WTC11 (cell line): ENCODE results near the gene C1R. TPM values are rescaled to one million over a fixed set of nuclear protein-coding genes. Genes with fewer than 3 reads are reported as not detected.

Source experiments
- ATAC-seq: fragments of 200-7000 bp; cut with Tn5 transposase; 2 replicates; pipeline ENCODE4 v1.10.0; 2021; ENCODE audit warnings: mild to moderate bottlenecking, moderate library complexity
- CTCF ChIA-PET: fragments of 300-600 bp; sonication (Branson Sonifier 250); formaldehyde crosslinking; loops from one replicate; lab custom pipeline; 2021; ENCODE audit warnings: antibody characterized with exemption; lab: Charles Lee
- POLR2A ChIA-PET: fragments of 350-600 bp; sonication (Branson Sonifier 250); formaldehyde crosslinking; loops from one replicate; lab custom pipeline; 2021; ENCODE audit warnings: antibody characterized with exemption; lab: Charles Lee
- DNase-seq: peaks from one replicate; pipeline ENCODE4 v3.0.0; 2021; ENCODE audit warnings: low spot score
- H3K27ac Mint-ChIP-seq: 2 replicates; pipeline ENCODE4 v1.8.0; 2021; ENCODE audit warnings: mixed read lengths
- H3K27me3 Mint-ChIP-seq: 2 replicates; pipeline ENCODE4 v1.8.0; 2021; ENCODE audit warnings: low read depth, mild to moderate bottlenecking, moderate library complexity, mixed read lengths
- H3K36me3 Mint-ChIP-seq: 2 replicates; pipeline ENCODE4 v1.8.0; 2021; ENCODE audit warnings: mixed read lengths
- H3K4me1 Mint-ChIP-seq: 2 replicates; pipeline ENCODE4 v1.8.0; 2022; ENCODE audit warnings: mixed read lengths
- H3K4me3 Mint-ChIP-seq: 2 replicates; pipeline ENCODE4 v1.8.0; 2021; ENCODE audit warnings: mild to moderate bottlenecking, moderate library complexity, mixed read lengths
- H3K9me3 Mint-ChIP-seq: 2 replicates; pipeline ENCODE4 v1.8.0; 2021; ENCODE audit warnings: mixed read lengths
- GRHL2 ChIP-seq: fragments of 250-450 bp; sonication (Bioruptor Pico); IDR thresholded peaks from 2 replicates; pipeline ENCODE4 v1.8.0; 2022; ENCODE audit warnings: mild to moderate bottlenecking, moderate library complexity; ENCODE audit not compliant: insufficient replicate concordance, severe bottlenecking
- HMGA2 ChIP-seq: fragments of 250-450 bp; sonication (Bioruptor Pico); IDR thresholded peaks from 2 replicates; pipeline ENCODE4 v1.4.0; 2021; ENCODE audit warnings: mild to moderate bottlenecking, moderate library complexity
- JAZF1 ChIP-seq: fragments of 250-450 bp; sonication (Bioruptor Pico); IDR thresholded peaks from 2 replicates; pipeline ENCODE4 v1.9.0; 2021; ENCODE audit warnings: moderate library complexity, mild to moderate bottlenecking, inconsistent platforms
- MAX ChIP-seq: sonication (generic); formaldehyde crosslinking; IDR thresholded peaks from 2 replicates; pipeline ENCODE4 v1.8.0; 2022; ENCODE audit warnings: mild to moderate bottlenecking, missing genetic modification reagents
- MXD4 ChIP-seq: fragments of 250-450 bp; sonication (Bioruptor Pico); IDR thresholded peaks from 2 replicates; pipeline ENCODE4 v1.8.0; 2021; ENCODE audit warnings: mild to moderate bottlenecking, moderate library complexity, borderline replicate concordance
- NFYB ChIP-seq: sonication (generic); formaldehyde crosslinking; conservative IDR thresholded peaks from 2 replicates; pipeline ENCODE4 v1.8.0; 2022; ENCODE audit warnings: low read depth, missing genetic modification reagents
- USF2 ChIP-seq: sonication (generic); formaldehyde crosslinking; IDR thresholded peaks from 2 replicates; pipeline ENCODE4 v1.8.1; 2023; ENCODE audit warnings: mild to moderate bottlenecking, missing genetic modification reagents, moderate library complexity
- ZBTB21 ChIP-seq: sonication (generic); formaldehyde crosslinking; IDR thresholded peaks from 2 replicates; pipeline ENCODE4 v1.8.1; 2023; ENCODE audit warnings: mild to moderate bottlenecking, missing genetic modification reagents, borderline replicate concordance
- ZNF138 ChIP-seq: sonication (generic); formaldehyde crosslinking; conservative IDR thresholded peaks from 2 replicates; pipeline ENCODE4 v1.8.1; 2022; ENCODE audit warnings: mild to moderate bottlenecking, moderate library complexity, missing genetic modification reagents
- ZNF219 ChIP-seq: sonication (generic); formaldehyde crosslinking; IDR thresholded peaks from 2 replicates; pipeline ENCODE4 v1.8.0; 2023; ENCODE audit warnings: missing genetic modification reagents, mild to moderate bottlenecking, borderline replicate concordance
- ZNF281 ChIP-seq: sonication (generic); formaldehyde crosslinking; IDR thresholded peaks from 2 replicates; pipeline ENCODE4 v1.8.0; 2023; ENCODE audit warnings: mild to moderate bottlenecking, missing genetic modification reagents
- ZNF317 ChIP-seq: sonication (generic); formaldehyde crosslinking; IDR thresholded peaks from 2 replicates; pipeline ENCODE4 v1.8.1; 2023; ENCODE audit warnings: low read depth, mild to moderate bottlenecking, moderate library complexity, missing genetic modification reagents, borderline replicate concordance
- total RNA-seq: library from RNA; stranded (reverse); gene quantifications from 3 replicates; pipeline ENCODE4 v1.2.3, GENCODE V29; 2021
- TF ChIP-seq, protein P1 (sequence below): sonication (generic); formaldehyde crosslinking; conservative IDR thresholded peaks from 2 replicates; pipeline ENCODE4 v1.8.1; 2023; ENCODE audit warnings: mild to moderate bottlenecking, low read depth, missing genetic modification reagents, moderate library complexity
- TF ChIP-seq, protein P2 (sequence below): fragments of 250-450 bp; sonication (Bioruptor Pico); IDR thresholded peaks from 2 replicates; pipeline ENCODE4 v1.9.0; 2021; ENCODE audit warnings: moderate library complexity, mild to moderate bottlenecking, inconsistent platforms, borderline replicate concordance

The C1R gene
- total RNA-seq, 1 experiment from 2014 or later = 8.4 TPM

GRCh38 chr12:7066596-7066995 is 25.6 kb downstream of the C1R start:
- Mint-ChIP-seq H3K4me1 (no peaks in the 10 kb centered on the region), H3K36me3 (no peaks in the 10 kb centered on the region), H3K27me3 (peaks cover 5% of the 10 kb centered on the region; the same call in 1 of the 2 replicates), H3K9me3 (no peaks in the 10 kb centered on the region), H3K27ac (no peak overlapping the region), H3K4me3 (no peak overlapping the region)
- ChIA-PET CTCF (interaction anchor here (1.2 to 1.5 kb wide), 2 partner anchors 13 to 47 kb away, joined by 3 to 6 read pairs; no protein-coding TSS in a partner anchor), POLR2A (no interaction called here)
- no peak for DNase-seq
- no peak for TF ChIP-seq ZNF138 (CRISPR knock-in tag)
- TF ChIP-seq GRHL2 = no peak
- no peak for TF ChIP-seq ZNF219 (CRISPR knock-in tag)
- TF ChIP-seq MAX (CRISPR knock-in tag) = no peak
- TF ChIP-seq, protein P1, sequence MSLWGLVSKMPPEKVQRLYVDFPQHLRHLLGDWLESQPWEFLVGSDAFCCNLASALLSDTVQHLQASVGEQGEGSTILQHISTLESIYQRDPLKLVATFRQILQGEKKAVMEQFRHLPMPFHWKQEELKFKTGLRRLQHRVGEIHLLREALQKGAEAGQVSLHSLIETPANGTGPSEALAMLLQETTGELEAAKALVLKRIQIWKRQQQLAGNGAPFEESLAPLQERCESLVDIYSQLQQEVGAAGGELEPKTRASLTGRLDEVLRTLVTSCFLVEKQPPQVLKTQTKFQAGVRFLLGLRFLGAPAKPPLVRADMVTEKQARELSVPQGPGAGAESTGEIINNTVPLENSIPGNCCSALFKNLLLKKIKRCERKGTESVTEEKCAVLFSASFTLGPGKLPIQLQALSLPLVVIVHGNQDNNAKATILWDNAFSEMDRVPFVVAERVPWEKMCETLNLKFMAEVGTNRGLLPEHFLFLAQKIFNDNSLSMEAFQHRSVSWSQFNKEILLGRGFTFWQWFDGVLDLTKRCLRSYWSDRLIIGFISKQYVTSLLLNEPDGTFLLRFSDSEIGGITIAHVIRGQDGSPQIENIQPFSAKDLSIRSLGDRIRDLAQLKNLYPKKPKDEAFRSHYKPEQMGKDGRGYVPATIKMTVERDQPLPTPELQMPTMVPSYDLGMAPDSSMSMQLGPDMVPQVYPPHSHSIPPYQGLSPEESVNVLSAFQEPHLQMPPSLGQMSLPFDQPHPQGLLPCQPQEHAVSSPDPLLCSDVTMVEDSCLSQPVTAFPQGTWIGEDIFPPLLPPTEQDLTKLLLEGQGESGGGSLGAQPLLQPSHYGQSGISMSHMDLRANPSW (CRISPR knock-in tag) = no peak
- no peak for TF ChIP-seq NFYB (CRISPR knock-in tag)
- TF ChIP-seq JAZF1 (CRISPR knock-in tag) = no peak
- no peak for ATAC-seq

GRCh38 chr12:7065073-7065623 is 27.1 kb downstream of the C1R start:
- DNase-seq (no peak), ATAC-seq (no peak)
- Mint-ChIP-seq H3K27me3 (peaks cover 7% of the 10 kb centered on the region; the same call in 1 of the 2 replicates), H3K36me3 (no peaks in the 10 kb centered on the region)
- ChIA-PET POLR2A (no interaction called here), CTCF (interaction anchor here (0.8 kb wide), 1 partner anchor 44 kb away, joined by 3 read pairs; the partner anchor contains the start of gene C1RL)
- TF ChIP-seq, protein P2, sequence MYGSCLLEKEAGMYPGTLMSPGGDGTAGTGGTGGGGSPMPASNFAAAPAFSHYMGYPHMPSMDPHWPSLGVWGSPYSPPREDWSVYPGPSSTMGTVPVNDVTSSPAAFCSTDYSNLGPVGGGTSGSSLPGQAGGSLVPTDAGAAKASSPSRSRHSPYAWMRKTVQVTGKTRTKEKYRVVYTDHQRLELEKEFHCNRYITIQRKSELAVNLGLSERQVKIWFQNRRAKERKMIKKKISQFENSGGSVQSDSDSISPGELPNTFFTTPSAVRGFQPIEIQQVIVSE = no peak
- no peak for TF ChIP-seq ZNF219 (CRISPR knock-in tag)
- TF ChIP-seq ZNF281 (CRISPR knock-in tag) = no peak
- TF ChIP-seq ZNF317 = no peak
- TF ChIP-seq MXD4 (CRISPR knock-in tag) = no peak
- TF ChIP-seq, all 79 proteins: peak for 0
- Mint-ChIP-seq H3K4me3 (no peak overlapping the region), H3K4me1 (peaks cover 13% of the 10 kb centered on the region), H3K27ac (no peak overlapping the region), H3K9me3 (no peaks in the 10 kb centered on the region)

DNA sequence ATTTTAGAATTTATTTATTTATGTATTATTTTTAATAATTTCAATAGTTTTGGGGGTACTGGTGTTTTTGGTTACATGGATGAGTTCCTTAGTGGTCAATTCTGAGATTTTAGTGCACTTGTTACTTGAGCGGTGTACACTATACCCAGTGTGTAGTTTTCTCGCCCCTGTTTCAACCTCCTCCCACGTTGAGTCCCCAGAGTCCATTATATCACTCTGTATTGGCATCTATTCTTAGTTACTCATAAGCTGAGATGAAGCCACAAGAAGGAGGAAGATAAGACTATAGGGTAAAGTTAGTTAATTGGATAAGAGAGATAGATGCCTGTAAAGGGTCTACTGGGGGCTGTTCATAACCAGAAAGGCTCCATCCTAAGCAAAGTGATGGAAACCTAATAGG is 27.7 kb downstream of the C1R start:
- Mint-ChIP-seq H3K27ac (no peak overlapping the region), H3K27me3 (peaks cover 7% of the 10 kb centered on the region; the same call in 1 of the 2 replicates), H3K9me3 (no peaks in the 10 kb centered on the region), H3K36me3 (no peaks in the 10 kb centered on the region), H3K4me3 (no peak overlapping the region), H3K4me1 (peaks cover 17% of the 10 kb centered on the region)
- DNase-seq = no peak
- CTCF ChIA-PET = no interaction called here
- ATAC-seq = no peak
- POLR2A ChIA-PET = no interaction called here
- TF ChIP-seq USF2 (CRISPR knock-in tag) (no peak), ZBTB21 (CRISPR knock-in tag) (no peak), HMGA2 (CRISPR knock-in tag) (no peak)
